ENCODE results near the gene WWOX.

Gene WWOX

GRCh38 chr16:78256686-78257375 is 157.4 kb downstream of the WWOX start:
- H3K56ac ChIP-seq (ENCODE audit: low read length): no peak overlapping the region
- H3K27ac ChIP-seq (ENCODE audit: low read depth, low read length): no peak overlapping the region
- H3K18ac ChIP-seq (ENCODE audit: low read length): no peak overlapping the region
- H2BK15ac ChIP-seq (replicated peaks; ENCODE audit: low read depth): no peak overlapping the region
- no peak overlapping the region for H3K4ac ChIP-seq (ENCODE audit: low read depth, low read length)
- no peak for DNase-seq
- no peak overlapping the region for H3K4me2 ChIP-seq (ENCODE audit: low read length)
- H4K8ac ChIP-seq (ENCODE audit: low read depth, low read length): no peak overlapping the region
- no peak overlapping the region for H3K4me3 ChIP-seq (ENCODE audit: low read length)
- H2AK5ac ChIP-seq (ENCODE audit: low read length): no peak overlapping the region
- no peaks in the 10 kb centered on the region for H3K79me1 ChIP-seq (ENCODE audit: low read length)
- WGBS (ENCODE audit: extremely low coverage, insufficient coverage, low lambda C conversion rate): no CpG with 5 or more reads among the region's 7 CpGs
- no peak overlapping the region for H3K23ac ChIP-seq (ENCODE audit: low read length)
- H2BK5ac ChIP-seq (ENCODE audit: low read length): no peak overlapping the region
- no peak overlapping the region for H2BK120ac ChIP-seq (ENCODE audit: low read depth, low read length)
- no peaks in the 10 kb centered on the region for H3K27me3 ChIP-seq (ENCODE audit: insufficient read depth, low read length, poor library complexity)
- H3K79me2 ChIP-seq (ENCODE audit: control insufficient read depth, insufficient read depth, low read length): no peaks in the 10 kb centered on the region
- H3K4me1 ChIP-seq (ENCODE audit: control insufficient read depth, low read depth, low read length): peaks cover 2% of the 10 kb centered on the region
- no peak overlapping the region for H4K5ac ChIP-seq (ENCODE audit: low read length)
- H3K36me3 ChIP-seq (ENCODE audit: control insufficient read depth, insufficient read depth, low read length): no peaks in the 10 kb centered on the region
- H3K9ac ChIP-seq (ENCODE audit: low read length): no peak overlapping the region

GRCh38 chr16:78257376-78257728 is 157.9 kb downstream of the WWOX start:
- Histone ChIP-seq H3K79me1 (ENCODE audit: low read length) (no peaks in the 10 kb centered on the region), H3K4me2 (ENCODE audit: low read length) (no peak overlapping the region), H2AK5ac (ENCODE audit: low read length) (no peak overlapping the region), H3K4me1 (ENCODE audit: control insufficient read depth, low read depth, low read length) (peaks cover 2% of the 10 kb centered on the region), H3K4ac (ENCODE audit: low read depth, low read length) (no peak overlapping the region), H2BK120ac (ENCODE audit: low read depth, low read length) (no peak overlapping the region), H3K9ac (ENCODE audit: low read length) (no peak overlapping the region), H4K8ac (ENCODE audit: low read depth, low read length) (no peak overlapping the region), H3K79me2 (ENCODE audit: control insufficient read depth, insufficient read depth, low read length) (no peaks in the 10 kb centered on the region), H3K4me3 (ENCODE audit: low read length) (no peak overlapping the region), H3K18ac (ENCODE audit: low read length) (no peak overlapping the region), H3K36me3 (ENCODE audit: control insufficient read depth, insufficient read depth, low read length) (no peaks in the 10 kb centered on the region), H3K56ac (ENCODE audit: low read length) (no peak overlapping the region), H3K27me3 (ENCODE audit: insufficient read depth, low read length, poor library complexity) (no peaks in the 10 kb centered on the region), H3K27ac (ENCODE audit: low read depth, low read length) (no peak overlapping the region), H3K23ac (ENCODE audit: low read length) (no peak overlapping the region), H4K5ac (ENCODE audit: low read length) (no peak overlapping the region), H2BK5ac (ENCODE audit: low read length) (no peak overlapping the region), H2BK15ac (replicated peaks; ENCODE audit: low read depth) (no peak overlapping the region)
- WGBS (ENCODE audit: extremely low coverage, insufficient coverage, low lambda C conversion rate): no CpG with 5 or more reads among the region's 8 CpGs
- peak; percentile 47 for DNase-seq

GRCh38 chr16:78258375-78259065 is 159.1 kb downstream of the WWOX start:
- Histone ChIP-seq H2BK5ac (ENCODE audit: low read length) (no peak overlapping the region), H3K4ac (ENCODE audit: low read depth, low read length) (no peak overlapping the region), H2BK15ac (replicated peaks; ENCODE audit: low read depth) (peak overlapping the region; percentile 62), H4K8ac (ENCODE audit: low read depth, low read length) (no peak overlapping the region), H2BK120ac (ENCODE audit: low read depth, low read length) (no peak overlapping the region), H3K79me2 (ENCODE audit: control insufficient read depth, insufficient read depth, low read length) (no peaks in the 10 kb centered on the region), H3K18ac (ENCODE audit: low read length) (no peak overlapping the region), H3K4me1 (ENCODE audit: control insufficient read depth, low read depth, low read length) (peaks cover 2% of the 10 kb centered on the region), H3K56ac (ENCODE audit: low read length) (no peak overlapping the region), H3K4me3 (ENCODE audit: low read length) (no peak overlapping the region), H3K23ac (ENCODE audit: low read length) (no peak overlapping the region), H3K79me1 (ENCODE audit: low read length) (no peaks in the 10 kb centered on the region), H4K5ac (ENCODE audit: low read length) (no peak overlapping the region), H3K4me2 (ENCODE audit: low read length) (no peak overlapping the region), H3K36me3 (ENCODE audit: control insufficient read depth, insufficient read depth, low read length) (no peaks in the 10 kb centered on the region), H2AK5ac (ENCODE audit: low read length) (no peak overlapping the region), H3K27me3 (ENCODE audit: insufficient read depth, low read length, poor library complexity) (no peaks in the 10 kb centered on the region), H3K9ac (ENCODE audit: low read length) (no peak overlapping the region), H3K27ac (ENCODE audit: low read depth, low read length) (no peak overlapping the region)
- DNase-seq: peak; percentile 7
- no CpG with 5 or more reads among the region's 9 CpGs for WGBS (ENCODE audit: extremely low coverage, insufficient coverage, low lambda C conversion rate)

GRCh38 chr16:78259873-78260272 is 160.4 kb downstream of the WWOX start:
- Histone ChIP-seq H2AK5ac (ENCODE audit: low read length) (no peak overlapping the region), H3K9ac (ENCODE audit: low read length) (no peak overlapping the region), H3K79me2 (ENCODE audit: control insufficient read depth, insufficient read depth, low read length) (no peaks in the 10 kb centered on the region), H3K4me3 (ENCODE audit: low read length) (no peak overlapping the region), H3K18ac (ENCODE audit: low read length) (no peak overlapping the region), H3K36me3 (ENCODE audit: control insufficient read depth, insufficient read depth, low read length) (no peaks in the 10 kb centered on the region), H3K27me3 (ENCODE audit: insufficient read depth, low read length, poor library complexity) (no peaks in the 10 kb centered on the region), H3K4me2 (ENCODE audit: low read length) (no peak overlapping the region), H3K4me1 (ENCODE audit: control insufficient read depth, low read depth, low read length) (peaks cover 2% of the 10 kb centered on the region), H4K8ac (ENCODE audit: low read depth, low read length) (no peak overlapping the region), H3K56ac (ENCODE audit: low read length) (no peak overlapping the region), H2BK15ac (replicated peaks; ENCODE audit: low read depth) (no peak overlapping the region), H3K23ac (ENCODE audit: low read length) (no peak overlapping the region), H3K27ac (ENCODE audit: low read depth, low read length) (no peak overlapping the region), H3K79me1 (ENCODE audit: low read length) (no peaks in the 10 kb centered on the region), H3K4ac (ENCODE audit: low read depth, low read length) (no peak overlapping the region), H2BK120ac (ENCODE audit: low read depth, low read length) (no peak overlapping the region), H4K5ac (ENCODE audit: low read length) (no peak overlapping the region), H2BK5ac (ENCODE audit: low read length) (no peak overlapping the region)
- peak; percentile 52 for DNase-seq
- no CpG with 5 or more reads among the region's 5 CpGs for WGBS (ENCODE audit: extremely low coverage, insufficient coverage, low lambda C conversion rate)

GRCh38 chr16:78264642-78265041 is 165.2 kb downstream of the WWOX start:
- no peaks in the 10 kb centered on the region for H3K79me1 ChIP-seq (ENCODE audit: low read length)
- H2BK5ac ChIP-seq (ENCODE audit: low read length): no peak overlapping the region
- H3K4ac ChIP-seq (ENCODE audit: low read depth, low read length): no peak overlapping the region
- no peaks in the 10 kb centered on the region for H3K4me1 ChIP-seq (ENCODE audit: control insufficient read depth, low read depth, low read length)
- H3K27ac ChIP-seq (ENCODE audit: low read depth, low read length): no peak overlapping the region
- no peak overlapping the region for H4K5ac ChIP-seq (ENCODE audit: low read length)
- H3K27me3 ChIP-seq (ENCODE audit: insufficient read depth, low read length, poor library complexity): no peaks in the 10 kb centered on the region
- no peak overlapping the region for H2BK120ac ChIP-seq (ENCODE audit: low read depth, low read length)
- H3K36me3 ChIP-seq (ENCODE audit: control insufficient read depth, insufficient read depth, low read length): no peaks in the 10 kb centered on the region
- H3K56ac ChIP-seq (ENCODE audit: low read length): no peak overlapping the region
- H3K4me2 ChIP-seq (ENCODE audit: low read length): no peak overlapping the region
- H2AK5ac ChIP-seq (ENCODE audit: low read length): no peak overlapping the region
- H3K18ac ChIP-seq (ENCODE audit: low read length): no peak overlapping the region
- no CpG with 5 or more reads among the region's 6 CpGs for WGBS (ENCODE audit: extremely low coverage, insufficient coverage, low lambda C conversion rate)
- H4K8ac ChIP-seq (ENCODE audit: low read depth, low read length): no peak overlapping the region
- H3K9ac ChIP-seq (ENCODE audit: low read length): no peak overlapping the region
- H3K79me2 ChIP-seq (ENCODE audit: control insufficient read depth, insufficient read depth, low read length): no peaks in the 10 kb centered on the region
- H3K4me3 ChIP-seq (ENCODE audit: low read length): no peak overlapping the region
- no peak overlapping the region for H3K23ac ChIP-seq (ENCODE audit: low read length)
- DNase-seq: no peak
- no peak overlapping the region for H2BK15ac ChIP-seq (replicated peaks; ENCODE audit: low read depth)

Data from mesendoderm (in vitro differentiated cells).